Keratinocyte (primary cell): ENCODE results near the gene SAMD8. TPM values are rescaled to one million over a fixed set of nuclear protein-coding genes. Genes with fewer than 3 reads are reported as not detected.
A peak's percentile ranks its signal among the peaks of the same experiment; 100 is the strongest.

Experiments
- DNase-seq: peaks from one replicate; pipeline ENCODE4 v3.0.0-alpha.2; 2011; ENCODE audit warnings: low read depth, missing footprints, low spot score
- FAIRE-seq: peaks from 2 replicates; lab custom pipeline; 2011; peaks lifted over from hg19 to GRCh38; lab: Jason Lieb, UNC
- H2AFZ ChIP-seq: 2 replicates; pipeline ENCODE4 v1.6.0; 2012; ENCODE audit warnings: low read length, control low read depth, inconsistent platforms; ENCODE audit not compliant: control insufficient read depth
- H3K27ac ChIP-seq: 2 replicates; pipeline ENCODE4 v1.5.1; 2011; ENCODE audit warnings: low read length; ENCODE audit not compliant: control insufficient read depth, insufficient read depth
- H3K27me3 ChIP-seq: 3 replicates; pipeline ENCODE4 v1.6.0; 2011; ENCODE audit warnings: low read length; ENCODE audit not compliant: control insufficient read depth, insufficient read depth; ENCODE audit errors: extremely low read depth
- H3K36me3 ChIP-seq, 2 experiments: 2 replicates in 1 of 2; 3 replicates in 1 of 2; pipeline ENCODE4 v1.5.1; 2011; ENCODE audit warnings: low read length in 2 of 2, mild to moderate bottlenecking in 1 of 2; ENCODE audit not compliant: control insufficient read depth in 2 of 2, insufficient read depth in 2 of 2; ENCODE audit errors: extremely low read depth in 1 of 2
- H3K4me1 ChIP-seq: 3 replicates; pipeline ENCODE4 v1.5.1; 2011; ENCODE audit warnings: low read length; ENCODE audit not compliant: control insufficient read depth, insufficient read depth; ENCODE audit errors: extremely low read depth
- H3K4me2 ChIP-seq: 3 replicates; pipeline ENCODE4 v1.6.0; 2011; ENCODE audit warnings: low read depth, low read length; ENCODE audit not compliant: control insufficient read depth, insufficient read depth; ENCODE audit errors: extremely low read depth
- H3K4me3 ChIP-seq, 3 experiments: fragments of 200-600 bp in 1 of 3; sonication (generic) in 1 of 3; 2 replicates in 2 of 3; 3 replicates in 1 of 3; pipeline ENCODE4 v1.5.1; 2011 to 2016; ENCODE audit warnings: low read length in 3 of 3, mild to moderate bottlenecking in 3 of 3, control low read depth in 2 of 3, inconsistent platforms in 1 of 3, low read depth in 1 of 3, mixed read lengths in 1 of 3, mixed run types in 1 of 3, moderate library complexity in 1 of 3; ENCODE audit not compliant: control insufficient read depth in 2 of 3, insufficient read depth in 2 of 3; ENCODE audit errors: extremely low read depth in 1 of 3
- H3K79me2 ChIP-seq: 2 replicates; pipeline ENCODE4 v1.6.0; 2012; ENCODE audit warnings: low read length; ENCODE audit not compliant: control insufficient read depth, insufficient read depth
- H3K9ac ChIP-seq: 3 replicates; pipeline ENCODE4 v1.6.0; 2011; ENCODE audit warnings: low read length; ENCODE audit not compliant: control insufficient read depth, insufficient read depth; ENCODE audit errors: extremely low read depth
- H3K9me1 ChIP-seq: 3 replicates; pipeline ENCODE4 v1.6.0; 2011; ENCODE audit warnings: low read length; ENCODE audit not compliant: control insufficient read depth, insufficient read depth; ENCODE audit errors: extremely low read depth
- H3K9me3 ChIP-seq: 2 replicates; pipeline ENCODE4 v1.5.1; 2012; ENCODE audit warnings: low read depth, low read length; ENCODE audit not compliant: control insufficient read depth
- H4K20me1 ChIP-seq: 3 replicates; pipeline ENCODE4 v1.6.0; 2011; ENCODE audit warnings: low read length; ENCODE audit not compliant: control insufficient read depth, insufficient read depth; ENCODE audit errors: extremely low read depth
- EZH2 ChIP-seq: IDR thresholded peaks from one replicate; pipeline ENCODE4 v1.6.1; 2012; ENCODE audit warnings: inconsistent platforms, mild to moderate bottlenecking, low read length, moderate library complexity
- dilution Hi-C: fragments of 300-500 bp; cut with MboI; formaldehyde crosslinking; loops from one replicate; pipeline ENCODE4 v1.7.0; 2020; ENCODE audit warnings: low sequenced_read_pairs; ENCODE audit not compliant: extremely low pct_ligation_motif_present
- polyA plus RNA-seq, 5 experiments: library from polyadenylated mRNA; depleted of rRNA in 3 of 5; stranded (reverse) in 3 of 5; stranded (forward) in 1 of 5; unstranded in 1 of 5; fragments of >200 nt; gene quantifications; 1 replicate in 1 of 5; 2 replicates in 3 of 5; 3 replicates in 1 of 5; pipeline versions ENCODE4 v1.2.1 to v1.2.3, GENCODE V29; 2011 to 2012; ENCODE audit warnings: missing spikeins in 2 of 5, low read depth in 1 of 5, low replicate concordance in 1 of 5
- TF ChIP-seq, protein P1 (sequence below), 3 experiments: IDR thresholded peaks in 1 of 3; conservative IDR thresholded peaks in 1 of 3; optimal IDR thresholded peaks in 1 of 3; 2 replicates in 2 of 3; 3 replicates in 1 of 3; pipeline versions ENCODE3 to v1.5.1; 2011; ENCODE audit warnings: low read length in 3 of 3, mild to moderate bottlenecking in 3 of 3, moderate library complexity in 2 of 3, control low read depth in 1 of 3, inconsistent platforms in 1 of 3; ENCODE audit not compliant: insufficient read depth in 2 of 3; ENCODE audit errors: extremely low read depth in 1 of 3

The SAMD8 gene
- polyA plus RNA-seq, 1 donor (not counting 4 experiments of a cell fraction or from before 2014, with no cell fraction given) = 31.7 TPM

DNA sequence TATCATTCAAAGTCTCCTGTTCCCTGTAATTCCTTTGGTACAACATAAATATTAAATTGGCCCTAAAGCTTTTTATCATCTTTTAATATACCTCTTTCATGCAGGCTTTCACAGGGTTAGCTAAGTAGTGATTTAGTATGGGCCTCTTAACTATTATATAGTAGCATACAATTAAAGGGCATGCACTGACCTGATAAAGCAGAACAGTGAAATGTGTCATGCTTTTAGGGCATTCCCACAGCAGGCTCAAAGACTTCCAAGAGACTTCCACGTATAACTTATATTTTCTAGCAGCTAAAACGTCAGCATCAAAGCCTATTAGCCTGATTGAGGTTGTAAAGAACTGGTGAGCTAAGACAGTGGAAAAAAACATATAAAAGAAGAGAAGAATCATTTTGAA, 35.3 kb downstream of the SAMD8 start:
- Histone ChIP-seq H3K4me3 (no peak overlapping the region), H3K79me2 (peaks cover 48% of the 10 kb centered on the region), H2AFZ (no peak overlapping the region), H3K4me1 (peaks cover 41% of the 10 kb centered on the region), H3K36me3 (peaks cover 3 to 9% of the 10 kb centered on the region in 2 experiments), H3K27me3 (no peaks in the 10 kb centered on the region), H3K27ac (no peak overlapping the region), H4K20me1 (no peaks in the 10 kb centered on the region), H3K9me1 (no peaks in the 10 kb centered on the region), H3K9ac (no peak overlapping the region), H3K4me2 (peak overlapping the region; percentile 38), H3K9me3 (no peaks in the 10 kb centered on the region)
- FAIRE-seq (peak; percentile 26), DNase-seq (peak; percentile 38)
- dilution Hi-C loops = no loop called here
- TF ChIP-seq, protein P1, sequence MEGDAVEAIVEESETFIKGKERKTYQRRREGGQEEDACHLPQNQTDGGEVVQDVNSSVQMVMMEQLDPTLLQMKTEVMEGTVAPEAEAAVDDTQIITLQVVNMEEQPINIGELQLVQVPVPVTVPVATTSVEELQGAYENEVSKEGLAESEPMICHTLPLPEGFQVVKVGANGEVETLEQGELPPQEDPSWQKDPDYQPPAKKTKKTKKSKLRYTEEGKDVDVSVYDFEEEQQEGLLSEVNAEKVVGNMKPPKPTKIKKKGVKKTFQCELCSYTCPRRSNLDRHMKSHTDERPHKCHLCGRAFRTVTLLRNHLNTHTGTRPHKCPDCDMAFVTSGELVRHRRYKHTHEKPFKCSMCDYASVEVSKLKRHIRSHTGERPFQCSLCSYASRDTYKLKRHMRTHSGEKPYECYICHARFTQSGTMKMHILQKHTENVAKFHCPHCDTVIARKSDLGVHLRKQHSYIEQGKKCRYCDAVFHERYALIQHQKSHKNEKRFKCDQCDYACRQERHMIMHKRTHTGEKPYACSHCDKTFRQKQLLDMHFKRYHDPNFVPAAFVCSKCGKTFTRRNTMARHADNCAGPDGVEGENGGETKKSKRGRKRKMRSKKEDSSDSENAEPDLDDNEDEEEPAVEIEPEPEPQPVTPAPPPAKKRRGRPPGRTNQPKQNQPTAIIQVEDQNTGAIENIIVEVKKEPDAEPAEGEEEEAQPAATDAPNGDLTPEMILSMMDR (optimal IDR thresholded peaks at IDR 0.05 in 1 of 3, IDR thresholded peaks at IDR 0.05 in 1 of 3, conservative IDR thresholded peaks at IDR 0.05 in 1 of 3; ENCODE audit: extremely low read depth in 1 of 3, insufficient read depth in 2 of 3, low read length in 3 of 3) = no peak
- no peak for TF ChIP-seq EZH2

DNA sequence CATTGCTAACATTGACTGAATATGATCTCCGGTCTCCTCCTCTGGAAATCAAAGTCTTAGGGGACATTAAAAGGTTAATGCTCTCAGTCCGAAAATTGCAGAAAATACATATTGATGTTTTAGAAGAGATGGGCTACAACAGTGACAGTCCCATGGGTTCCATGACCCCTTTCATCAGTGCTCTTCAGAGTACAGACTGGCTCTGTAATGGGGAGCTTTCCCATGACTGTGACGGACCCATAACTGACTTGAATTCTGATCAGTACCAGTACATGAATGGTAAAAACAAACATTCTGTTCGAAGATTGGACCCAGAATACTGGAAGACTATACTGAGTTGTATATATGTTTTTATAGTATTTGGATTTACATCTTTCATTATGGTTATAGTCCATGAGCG, 39.2 kb downstream of the SAMD8 start:
- Histone ChIP-seq H3K4me2 (no peak overlapping the region), H3K27ac (no peak overlapping the region), H3K9ac (no peak overlapping the region), H3K9me1 (no peaks in the 10 kb centered on the region), H3K4me3 (no peak overlapping the region), H3K79me2 (peaks cover 34% of the 10 kb centered on the region), H2AFZ (no peak overlapping the region), H3K36me3 (peaks cover 6 to 9% of the 10 kb centered on the region in 2 experiments), H3K27me3 (no peaks in the 10 kb centered on the region), H3K9me3 (no peaks in the 10 kb centered on the region), H4K20me1 (no peaks in the 10 kb centered on the region), H3K4me1 (peaks cover 14% of the 10 kb centered on the region)
- dilution Hi-C loops = no loop called here
- TF ChIP-seq EZH2 = no peak
- TF ChIP-seq, protein P1 (optimal IDR thresholded peaks at IDR 0.05 in 1 of 3, IDR thresholded peaks at IDR 0.05 in 1 of 3, conservative IDR thresholded peaks at IDR 0.05 in 1 of 3; ENCODE audit: extremely low read depth in 1 of 3, insufficient read depth in 2 of 3, low read length in 3 of 3) = no peak
- DNase-seq (no peak), FAIRE-seq (no peak)
